ENCODE results near the gene AKR1E2. TPM values are rescaled to one million over a fixed set of nuclear protein-coding genes. Genes with fewer than 3 reads are reported as not detected.

The AKR1E2 gene
- total RNA-seq, 1 experiment from 2014 or later = 4.7 TPM

- POLR2A ChIA-PET = no interaction called here
- Histone ChIP-seq H3K4me1 (ENCODE audit: control insufficient read depth, insufficient read depth, low read length) (no peaks in the 10 kb centered on the region), H3K36me3 (ENCODE audit: control insufficient read depth, insufficient read depth, low read length) (no peaks in the 10 kb centered on the region), H3K27me3 (ENCODE audit: control insufficient read depth, insufficient read depth, low read length) (no peaks in the 10 kb centered on the region), H3K4me3 (ENCODE audit: low read depth in 2 of 2, low read length in 2 of 2) (no peak overlapping the region), H3K27ac (ENCODE audit: low read length) (no peak overlapping the region), H3K9me3 (ENCODE audit: control insufficient read depth, insufficient read depth, low read depth, low read length) (no peaks in the 10 kb centered on the region)
- intact Hi-C loops (cut with micrococcal nuclease; ENCODE audit: unreplicated experiment) (no loop called here), in situ Hi-C loops (cut with HindIII; ENCODE audit: low pct_unique_long_range_greater_than_20kb, low sequenced_read_pairs) (no loop called here)
- ATAC-seq (no peak), DNase-seq (ENCODE audit: low read depth, low spot score) (no peak)
- TF ChIP-seq TCF7L2 (IDR thresholded peaks at IDR 0.05; ENCODE audit: low read depth, low read length) (no peak), CTCF (IDR thresholded peaks at IDR 0.05) (no peak), REST (IDR thresholded peaks at IDR 0.05; ENCODE audit: insufficient read depth in 1 of 2, low read depth in 2 of 2, low read length in 1 of 2) (no peak), POLR2AphosphoS5 (IDR thresholded peaks at IDR 0.05; ENCODE audit: low read depth, low read length) (no peak), SIN3A (IDR thresholded peaks at IDR 0.05; ENCODE audit: borderline replicate concordance, insufficient read depth, low read depth, low read length) (no peak)
- BruUV-seq (replicated peaks) = no TSS peak
- CTCF ChIA-PET = no interaction called here
These were observed 68.3 kb downstream of the AKR1E2 start for GRCh38 chr10:4894335-4894734.

Other genes starting within 250 kb of the AKR1E2 start
- 0.31 TPM for gene AKR1C1, start 137.2 kb downstream of the AKR1E2 start, total RNA-seq (2021; ENCODE audit: unreplicated experiment)
- 0.33 TPM for gene AKR1C2, start 177.7 kb downstream of the AKR1E2 start, total RNA-seq (2021; ENCODE audit: unreplicated experiment)